Muscle of leg (tissue), 16 donors: ENCODE results near the gene ZMYM4. TPM values are rescaled to one million over a fixed set of nuclear protein-coding genes. Genes with fewer than 3 reads are reported as not detected.
"Not testable (repeated sequence)": the region's sequence is repeated elsewhere in the genome, so short reads cannot be mapped to it uniquely, and the experiment has no call there.

Experiments used
- DNase-seq: peaks from one replicate; pipeline ENCODE4 v3.0.0; 2013
- H3K27ac ChIP-seq: one replicate; pipeline ENCODE4 v1.5.1; 2013; ENCODE audit warnings: mild to moderate bottlenecking, low read length, control low read depth
- H3K27me3 ChIP-seq: one replicate; pipeline ENCODE4 v1.6.1; 2013; ENCODE audit warnings: low read length; ENCODE audit not compliant: control insufficient read depth, insufficient read depth
- H3K36me3 ChIP-seq: one replicate; pipeline ENCODE4 v1.6.1; 2013; ENCODE audit warnings: low read length; ENCODE audit not compliant: control insufficient read depth, insufficient read depth
- H3K4me1 ChIP-seq: one replicate; pipeline ENCODE4 v1.6.1; 2013; ENCODE audit warnings: low read length; ENCODE audit not compliant: control insufficient read depth, insufficient read depth
- H3K4me3 ChIP-seq: one replicate; pipeline ENCODE4 v1.5.1; 2013; ENCODE audit warnings: low read length, control low read depth
- H3K9me3 ChIP-seq: replicated peaks from 2 replicates; pipeline ENCODE4 v1.6.1; 2013; ENCODE audit warnings: low read depth, low read length; ENCODE audit not compliant: control insufficient read depth
- WGBS: methylation state at CpG from one replicate; pipeline ENCODE4 v1.1.5; 2013; ENCODE audit warnings: missing lambda C conversion rate; ENCODE audit not compliant: insufficient coverage; 5-methylcytosine and 5-hydroxymethylcytosine counted together
- long read RNA-seq, 11 donors: transcript quantifications; one replicate each; lab custom pipeline, GENCODE V29; 2026
- polyA plus RNA-seq, 8 donors: library from polyadenylated mRNA; unstranded; fragments of 120-200 nt; gene quantifications; one replicate each; pipeline versions ENCODE4 v1.2.1 to v1.2.3, GENCODE V29; 2013; ENCODE audit warnings: inconsistent platforms in 1 of 8, low replicate concordance in 1 of 8; ENCODE audit not compliant: insufficient read length in 8 of 8, insufficient read depth in 1 of 8
- total RNA-seq: library from RNA; stranded (reverse); fragments of 120-200 nt; gene quantifications from one replicate; pipeline ENCODE4 v1.2.4, GENCODE V29; 2013

ZMYM4 gene
- total RNA-seq = 37.7 TPM
- polyA plus RNA-seq = 10 to 100 TPM; 27.9 to 43.6 (median 37.8) TPM
- long read RNA-seq, donor 1, partial matches to known transcripts = 6 of 7 reads
- long read RNA-seq, donor 1, other reads (novel, unspliced or antisense) = 0 of 7 reads
- long read RNA-seq, donor 2 = 0 reads
- long read RNA-seq, donor 3, partial matches to known transcripts = 14 of 14 reads
- long read RNA-seq, donor 3, other reads (novel, unspliced or antisense) = 0 of 14 reads
- long read RNA-seq, donor 4, partial matches to known transcripts = 0 of 1 reads
- long read RNA-seq, donor 4, other reads (novel, unspliced or antisense) = 0 of 1 reads
- long read RNA-seq, donor 5, full-length matches to known transcripts = 3 of 8 reads
- long read RNA-seq, donor 5, partial matches to known transcripts = 5 of 8 reads
- long read RNA-seq, donor 5, other reads (novel, unspliced or antisense) = 0 of 8 reads
- long read RNA-seq, donor 6 = 0 reads
- long read RNA-seq, donor 7, partial matches to known transcripts = 0 of 1 reads
- long read RNA-seq, donor 7, other reads (novel, unspliced or antisense) = 0 of 1 reads
- long read RNA-seq, donor 8 = 0 reads
- long read RNA-seq, donor 9, partial matches to known transcripts = 0 of 3 reads
- long read RNA-seq, donor 9, other reads (novel, unspliced or antisense) = 0 of 3 reads
- long read RNA-seq, donor 10, partial matches to known transcripts = 7 of 7 reads
- long read RNA-seq, donor 10, other reads (novel, unspliced or antisense) = 0 of 7 reads
- long read RNA-seq, donor 11, partial matches to known transcripts = 15 of 16 reads
- long read RNA-seq, donor 11, other reads (novel, unspliced or antisense) = 0 of 16 reads

DNA sequence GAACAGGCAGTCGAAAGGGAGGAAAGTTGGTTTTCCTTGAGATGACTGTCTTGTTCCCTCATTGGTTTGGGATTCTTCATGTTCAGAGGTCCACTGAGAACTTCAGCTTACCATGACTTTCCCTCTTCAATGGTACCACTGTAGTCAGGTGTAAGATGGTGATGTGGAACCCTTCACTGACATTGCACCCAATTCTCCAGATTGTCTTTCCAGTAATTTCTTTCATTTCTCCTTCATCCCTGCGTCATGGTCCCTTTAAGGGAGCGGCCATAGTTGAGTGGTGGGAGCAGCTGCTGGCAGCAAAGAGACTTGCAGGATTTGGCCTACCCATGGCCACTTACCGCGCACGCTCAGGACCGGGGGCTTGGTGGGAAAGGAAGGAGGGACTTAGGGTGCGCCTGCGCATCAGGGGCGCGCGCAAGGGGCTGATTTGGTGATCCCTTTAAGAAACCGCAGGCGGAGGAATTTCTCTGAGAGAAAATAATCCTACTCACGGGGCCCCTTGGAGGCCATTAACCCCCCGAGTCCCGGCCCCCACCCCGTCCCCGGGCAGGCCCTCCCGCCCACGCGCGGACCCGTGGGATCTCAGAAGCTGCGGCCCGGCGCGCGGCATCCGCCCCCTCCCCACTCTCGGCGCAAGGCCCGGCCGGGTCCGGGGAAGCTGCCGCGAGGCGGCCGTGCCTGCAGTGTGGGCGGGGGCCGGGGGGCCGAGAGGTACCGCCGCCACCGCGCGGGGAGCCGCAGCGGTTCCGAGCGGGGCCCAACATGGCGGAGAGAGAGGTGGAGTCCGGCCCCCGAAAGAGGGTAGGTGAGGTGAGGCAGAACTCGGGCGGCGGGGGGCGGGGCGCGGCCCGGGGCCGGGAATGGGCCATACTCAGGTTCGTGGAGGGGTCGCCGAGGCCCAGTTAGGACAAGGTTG is at the start of gene ZMYM4:
TSS of gene ZMYM4 (plus strand) at position 428 of the 919 bp plus-strand sequence. CDS start at position 766, 338 bp downstream.
- H3K9me3 ChIP-seq = no peaks in the 10 kb centered on the region
- H3K27ac ChIP-seq = peak within 1 kb of the TSS; percentile 51
- H3K36me3 ChIP-seq = peaks cover 2% of the 10 kb centered on the region
- no peaks in the 10 kb centered on the region for H3K27me3 ChIP-seq
- 1% methylated on average over 41 of the region's 65 CpGs for WGBS
- H3K4me3 ChIP-seq = peak within 1 kb of the TSS; percentile 87
- H3K4me1 ChIP-seq = peaks cover 2% of the 10 kb centered on the region
- DNase-seq = peak; percentile 99

GRCh38 chr1:35220976-35221375 is 47.5 kb upstream of the ZMYM4 start:
- Histone ChIP-seq H3K27me3 (no peaks in the 10 kb centered on the region), H3K27ac (no peak overlapping the region), H3K4me1 (peaks cover 4% of the 10 kb centered on the region), H3K9me3 (no peaks in the 10 kb centered on the region), H3K36me3 (no peaks in the 10 kb centered on the region), H3K4me3 (no peak overlapping the region)
- DNase-seq = no peak
- WGBS = 43% methylated on average over 2 of the region's 2 CpGs

DNA sequence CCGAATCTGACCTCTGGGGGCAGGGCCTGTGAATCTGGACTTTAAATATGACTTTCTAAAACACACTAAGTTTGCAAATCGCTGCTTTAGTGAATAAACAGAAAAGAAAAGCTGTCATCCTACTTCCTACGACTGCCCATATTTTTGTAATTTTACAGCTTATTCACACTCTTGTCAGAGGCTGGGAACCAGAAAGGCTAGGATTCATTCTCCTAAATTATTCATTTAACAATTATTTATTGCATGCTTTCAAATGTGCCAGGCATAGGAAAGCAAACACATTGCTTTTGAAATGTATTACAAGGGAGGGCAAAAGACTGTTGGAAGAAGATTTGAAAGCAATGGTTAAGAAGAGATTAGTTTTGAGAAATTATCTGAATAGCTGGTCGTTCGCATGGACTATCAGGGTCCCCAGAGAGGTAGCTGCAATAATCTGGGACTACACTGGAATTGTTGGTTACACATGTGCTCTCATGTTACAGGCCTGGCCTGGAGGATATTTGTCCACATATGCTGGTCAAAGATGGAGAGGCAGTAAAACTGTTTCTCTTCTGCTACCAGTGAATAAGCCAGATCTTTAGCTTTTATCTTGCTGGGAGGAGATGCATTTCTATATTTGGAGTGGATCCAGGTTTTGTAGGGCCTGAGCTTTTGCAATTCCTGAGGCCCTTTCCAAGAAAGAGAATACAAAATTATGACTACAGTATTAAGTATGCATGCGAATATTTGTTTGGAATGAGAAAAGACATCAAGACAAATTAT is 46.0 kb upstream of the ZMYM4 start:
- 6% methylated on average over 2 of the region's 6 CpGs for WGBS
- no peak overlapping the region for H3K4me3 ChIP-seq
- no peaks in the 10 kb centered on the region for H3K27me3 ChIP-seq
- H3K27ac ChIP-seq = no peak overlapping the region
- H3K4me1 ChIP-seq = peaks cover 4% of the 10 kb centered on the region
- no peaks in the 10 kb centered on the region for H3K36me3 ChIP-seq
- DNase-seq = peak; percentile 88
- no peaks in the 10 kb centered on the region for H3K9me3 ChIP-seq

- H3K27me3 ChIP-seq = no peaks in the 10 kb centered on the region
- H3K27ac ChIP-seq = peak overlapping the region; percentile 40
- H3K4me3 ChIP-seq = no peak overlapping the region
- H3K4me1 ChIP-seq = peaks cover 4% of the 10 kb centered on the region
- no peaks in the 10 kb centered on the region for H3K36me3 ChIP-seq
- DNase-seq = no peak
- WGBS = 8% methylated on average over 3 of the region's 4 CpGs
- H3K9me3 ChIP-seq = no peaks in the 10 kb centered on the region
Measured at GRCh38 chr1:35223084-35223630, 45.4 kb upstream of the ZMYM4 start.

GRCh38 chr1:35226546-35226945 is 42.0 kb upstream of the ZMYM4 start:
- H3K4me3 ChIP-seq = no peak overlapping the region
- WGBS = no CpG with 5 or more reads among the region's 2 CpGs
- peaks cover 4% of the 10 kb centered on the region for H3K4me1 ChIP-seq
- no peaks in the 10 kb centered on the region for H3K36me3 ChIP-seq
- no peak overlapping the region for H3K27ac ChIP-seq
- no peaks in the 10 kb centered on the region for H3K9me3 ChIP-seq
- no peaks in the 10 kb centered on the region for H3K27me3 ChIP-seq
- no peak for DNase-seq

- WGBS = no CpG with 5 or more reads among the region's 1 CpG
- Histone ChIP-seq H3K27me3 (no peaks in the 10 kb centered on the region), H3K36me3 (no peaks in the 10 kb centered on the region), H3K4me1 (no peaks in the 10 kb centered on the region), H3K4me3 (no peak overlapping the region), H3K27ac (no peak overlapping the region), H3K9me3 (no peaks in the 10 kb centered on the region)
- DNase-seq = no peak
Measured at GRCh38 chr1:35229587-35230360, 38.7 kb upstream of the ZMYM4 start.

DNA sequence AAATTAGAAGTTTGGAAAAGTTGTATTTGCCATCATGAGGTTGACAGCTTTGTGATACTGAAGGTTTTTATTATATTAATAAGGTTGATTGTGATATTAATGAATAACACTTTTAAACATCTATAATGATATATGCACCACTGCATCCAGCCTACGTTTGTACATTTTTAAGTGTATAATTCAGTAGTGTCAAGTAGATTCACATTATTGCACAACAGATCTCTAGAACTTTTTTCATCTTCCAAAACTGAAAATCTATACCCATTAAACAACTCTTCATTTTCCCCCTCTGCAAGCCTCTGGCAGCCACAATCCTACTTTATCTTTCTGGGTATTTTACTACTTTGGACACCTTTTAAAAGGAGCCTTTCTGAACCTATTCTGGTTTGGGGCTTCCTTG is 37.2 kb upstream of the ZMYM4 start:
- no peaks in the 10 kb centered on the region for H3K9me3 ChIP-seq
- WGBS = no CpG with 5 or more reads among the region's 1 CpG
- H3K36me3 ChIP-seq = no peaks in the 10 kb centered on the region
- H3K27ac ChIP-seq = no peak overlapping the region
- no peaks in the 10 kb centered on the region for H3K27me3 ChIP-seq
- DNase-seq = no peak
- H3K4me1 ChIP-seq = no peaks in the 10 kb centered on the region
- H3K4me3 ChIP-seq = no peak overlapping the region

DNA sequence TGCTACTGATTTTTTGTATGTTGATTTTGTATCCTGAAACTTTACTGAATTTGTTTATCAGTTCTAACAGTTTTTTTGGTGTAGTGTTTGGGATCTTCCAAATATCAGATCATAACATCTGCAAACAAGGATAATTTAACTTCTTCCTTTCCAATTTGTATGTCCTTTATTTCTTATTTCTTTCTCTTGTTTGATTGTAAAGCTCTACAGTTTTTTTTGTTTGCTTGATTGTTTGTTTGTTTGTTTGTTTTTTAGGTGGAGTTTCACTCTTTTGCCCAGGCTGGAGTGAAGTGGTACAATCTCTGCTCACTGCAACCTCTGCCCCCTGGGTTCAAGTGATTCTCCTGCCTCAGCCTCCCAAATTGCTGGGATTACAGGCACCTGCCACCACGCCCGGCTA is 31.7 kb upstream of the ZMYM4 start:
- not testable (repeated sequence) for H3K27ac ChIP-seq, H3K4me1 ChIP-seq, H3K36me3 ChIP-seq, H3K9me3 ChIP-seq, H3K4me3 ChIP-seq, H3K27me3 ChIP-seq, DNase-seq
- WGBS = 95% methylated on average over 2 of the region's 2 CpGs
